NOMO-1 treated with dmso at 0.1 percent for 144 hours (cell line): ENCODE results near the gene SWI5.
A peak's percentile ranks its signal among the peaks of the same experiment; 100 is the strongest.
"Not testable (repeated sequence)": the region's sequence is repeated elsewhere in the genome, so short reads cannot be mapped to it uniquely, and the experiment has no call there.

Source experiments
- DNase-seq: peaks from one replicate; lab custom pipeline; 2025; ENCODE audit not compliant: unreplicated experiment; lab: John Stamatoyannopoulos, UW

The SWI5 gene

GRCh38 chr9:128276008-128276573, at the start of gene SWI5:
Gene SWI5 (plus strand): TSS chr9:128276276.
- DNase-seq = peak; percentile 99

GRCh38 chr9:128226412-128226801, 49.7 kb upstream of the SWI5 start:
- peak; percentile 37 for DNase-seq

GRCh38 chr9:128230897-128231296, 45.2 kb upstream of the SWI5 start:
- not testable (repeated sequence) for DNase-seq

- no peak for DNase-seq
Measured at GRCh38 chr9:128231638-128232527, 44.2 kb upstream of the SWI5 start.

- DNase-seq = no peak
Measured at GRCh38 chr9:128232528-128233428, 43.3 kb upstream of the SWI5 start.

- no peak for DNase-seq
Measured at GRCh38 chr9:128233817-128234406, 42.2 kb upstream of the SWI5 start.

GRCh38 chr9:128242124-128242523, 34.0 kb upstream of the SWI5 start:
- no peak for DNase-seq

- DNase-seq = no peak
Measured at GRCh38 chr9:128242828-128243214, 33.3 kb upstream of the SWI5 start.

GRCh38 chr9:128243215-128244018, 32.7 kb upstream of the SWI5 start:
- no peak for DNase-seq

- no peak for DNase-seq
Measured at GRCh38 chr9:128244091-128244836, 31.8 kb upstream of the SWI5 start.

- peak; percentile 93 for DNase-seq
Measured at GRCh38 chr9:128244837-128245231, 31.2 kb upstream of the SWI5 start.

GRCh38 chr9:128245421-128246151, 30.5 kb upstream of the SWI5 start:
- peak; percentile 17 for DNase-seq

- DNase-seq = no peak
Measured at GRCh38 chr9:128246471-128246870, 29.6 kb upstream of the SWI5 start.

GRCh38 chr9:128247226-128247803, 28.8 kb upstream of the SWI5 start:
- DNase-seq = no peak

- DNase-seq = no peak
Measured at GRCh38 chr9:128249558-128249907, 26.5 kb upstream of the SWI5 start.

- DNase-seq = peak; percentile 35
Measured at GRCh38 chr9:128249908-128250838, 25.9 kb upstream of the SWI5 start.

GRCh38 chr9:128250839-128251731, 25.0 kb upstream of the SWI5 start:
- DNase-seq = no peak
